HG03565 (cell line): ENCODE results near the gene RBM39.

Experiments used
- ATAC-seq: cut with Tn5 transposase; IDR thresholded peaks from one replicate; pipeline ENCODE4 v1.9.1; 2021; ENCODE audit warnings: mild to moderate bottlenecking, moderate library complexity; ENCODE audit not compliant: unreplicated experiment

RBM39 gene

DNA sequence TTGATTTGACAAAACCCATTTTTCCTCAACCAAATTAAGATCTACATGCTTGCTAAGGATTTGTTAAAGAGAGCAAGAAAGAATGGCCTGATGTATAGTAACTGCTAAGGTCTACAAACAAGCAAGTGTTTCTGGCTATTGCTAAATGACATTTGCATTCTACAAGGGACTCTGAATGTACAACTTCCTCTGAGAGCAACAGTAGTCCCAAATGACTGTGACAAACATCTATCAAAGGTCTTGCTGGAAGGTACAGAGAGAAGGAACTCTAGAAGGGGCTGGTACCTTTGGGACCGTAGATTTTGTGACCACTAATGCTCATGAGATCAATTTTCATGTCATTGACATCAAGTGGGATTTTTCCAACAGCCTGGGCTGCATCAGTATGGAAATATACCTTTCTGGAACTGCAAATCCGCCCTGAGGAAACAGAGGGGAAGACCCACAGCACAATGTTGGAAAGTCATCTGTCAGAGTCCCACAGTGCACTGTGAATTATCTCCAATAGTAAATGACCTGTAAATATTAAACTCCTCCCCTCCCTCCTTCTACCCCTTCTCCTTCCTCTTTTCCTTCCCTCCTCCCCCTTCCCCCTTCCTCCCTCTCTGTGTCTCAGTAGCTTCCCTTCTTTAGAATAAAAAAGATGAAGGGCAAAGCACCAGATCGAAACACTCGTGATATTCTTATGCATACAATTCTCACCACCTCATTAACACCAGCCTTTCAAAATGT, 61.4 kb downstream of the RBM39 start:
- ATAC-seq = no peak

DNA sequence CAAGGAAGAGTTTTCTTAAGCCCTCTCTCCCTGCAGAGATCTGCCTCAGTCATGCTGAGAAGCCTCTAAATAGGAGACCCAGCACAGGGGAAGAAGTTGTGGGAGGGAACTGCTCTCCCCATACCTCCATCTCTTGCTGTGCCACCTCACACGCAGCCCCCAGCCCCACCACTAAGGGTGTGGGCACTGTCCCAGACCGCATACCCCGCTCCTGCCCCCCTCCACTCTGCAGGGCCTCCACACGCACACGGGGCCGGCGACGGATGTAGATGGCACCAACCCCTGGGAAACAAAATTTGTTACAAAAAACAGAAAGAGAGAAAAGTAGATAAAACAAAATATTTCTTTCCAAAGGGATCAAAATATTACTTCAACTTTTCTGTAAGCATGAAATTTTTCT, 67.1 kb downstream of the RBM39 start:
- ATAC-seq = no peak

- no peak for ATAC-seq
These were observed 68.2 kb downstream of the RBM39 start for GRCh38 chr20:35673884-35674283.

GRCh38 chr20:35669681-35670080, 72.4 kb downstream of the RBM39 start:
- ATAC-seq = no peak

- no peak for ATAC-seq
These were observed 72.8 kb downstream of the RBM39 start for GRCh38 chr20:35669221-35669620.

DNA sequence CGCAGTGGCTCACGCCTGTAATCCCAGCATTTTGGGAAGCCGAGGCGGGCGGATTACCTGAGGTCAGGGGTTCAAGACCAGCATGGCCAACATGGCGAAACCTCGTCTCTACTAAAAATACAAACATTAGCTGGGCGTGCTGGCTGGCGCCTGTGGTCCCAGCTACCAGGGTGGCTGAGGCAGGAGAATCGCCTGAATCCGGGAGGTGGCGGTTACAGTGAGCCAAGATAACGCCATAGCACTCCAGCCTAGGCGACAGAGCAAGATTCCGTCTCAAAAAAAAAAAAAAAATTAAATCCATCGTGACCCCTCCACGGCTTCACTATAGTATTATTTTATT, 76.1 kb downstream of the RBM39 start:
- ATAC-seq = no peak

GRCh38 chr20:35664466-35665206, 77.4 kb downstream of the RBM39 start, which contains the start of the genes CPNE1 and RBM12:
CPNE1 (minus strand) TSS chr20:35664900; CDS start chr20:35632923, 31,977 bp downstream.
RBM12 (minus strand) TSS chr20:35664900; CDS start chr20:35655322, 9,578 bp downstream.
- peak; percentile 64 for ATAC-seq

DNA sequence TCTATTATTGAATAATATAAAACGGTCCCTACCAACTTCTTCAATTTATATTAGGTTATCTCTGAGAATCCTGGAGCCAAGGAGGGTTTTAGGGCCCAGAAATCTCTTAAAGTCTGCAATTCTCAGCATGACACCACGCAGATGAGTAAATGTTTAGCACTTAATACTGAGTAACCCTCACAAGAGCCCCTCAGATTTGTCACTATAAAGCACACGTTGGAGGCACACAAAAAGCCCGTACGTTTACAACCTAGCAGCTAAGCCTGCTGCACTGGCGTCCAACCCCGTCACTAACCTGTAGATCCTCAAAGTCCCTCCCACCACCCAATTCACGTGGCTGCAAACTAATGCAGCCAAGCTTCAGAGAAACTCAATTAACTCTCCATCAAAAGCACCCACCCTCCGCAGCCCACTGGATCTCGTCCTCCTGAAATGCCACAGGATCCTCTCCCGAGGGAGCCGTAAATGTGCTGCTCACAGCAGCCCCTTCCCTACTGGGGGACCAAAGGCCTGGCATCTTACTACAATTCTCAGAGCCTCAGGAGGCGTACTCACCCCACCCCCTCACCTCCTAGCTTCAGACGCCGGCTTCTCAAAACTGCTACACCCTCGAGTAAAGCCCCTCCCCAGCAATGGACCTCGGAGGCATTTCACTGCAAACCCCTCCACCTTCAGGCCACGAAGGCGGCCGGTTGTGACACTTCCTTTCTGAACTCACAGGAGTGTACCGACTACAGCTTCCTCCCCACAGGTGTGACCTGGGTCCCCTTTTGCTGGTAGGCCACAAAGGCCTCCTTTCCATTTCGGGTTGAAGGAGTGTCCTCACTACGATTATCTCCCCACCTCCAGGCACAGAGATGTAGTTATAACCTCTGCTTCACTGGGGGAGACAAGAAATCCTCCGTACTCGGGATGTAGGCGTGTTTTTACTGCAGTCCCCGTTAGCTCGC, 78.3 kb downstream of the RBM39 start:
- ATAC-seq = peak; percentile 26

DNA sequence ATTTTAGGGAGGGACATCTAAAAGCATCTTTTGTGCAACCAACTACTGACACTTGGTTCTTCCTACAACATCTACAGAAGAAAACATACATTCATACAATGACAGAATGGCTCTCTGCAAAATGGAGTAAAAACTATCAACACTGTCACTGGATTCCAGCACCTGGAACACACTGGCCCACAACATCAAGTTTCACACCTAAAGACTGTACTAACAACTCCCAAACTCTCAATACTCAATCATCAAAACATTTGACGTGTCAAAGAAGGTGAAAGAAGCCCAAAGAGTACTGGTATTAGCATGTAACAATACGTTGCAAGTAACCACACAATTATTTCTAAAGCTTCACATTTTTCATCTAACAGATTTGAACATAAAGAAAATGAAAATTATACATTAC, 79.5 kb downstream of the RBM39 start:
- no peak for ATAC-seq

DNA sequence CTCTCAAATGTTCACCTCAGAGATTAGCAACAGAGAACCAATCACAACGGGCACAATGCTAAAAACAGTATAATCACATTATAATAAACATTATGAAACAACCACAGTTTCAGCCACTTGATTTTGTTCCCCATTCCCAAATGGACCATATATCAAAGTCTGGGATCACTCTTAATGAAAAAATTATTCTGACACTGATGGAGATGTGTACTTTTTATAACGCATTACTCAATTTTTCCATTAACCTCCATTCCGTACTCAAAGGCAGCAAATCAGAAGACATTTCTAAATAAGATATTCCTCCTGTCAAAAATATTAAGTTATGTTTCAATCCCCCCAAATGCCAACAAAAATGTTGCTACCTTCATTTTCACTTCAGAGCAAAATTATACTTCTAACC, 80.2 kb downstream of the RBM39 start:
- ATAC-seq = no peak

GRCh38 chr20:35661053-35661452, 81.0 kb downstream of the RBM39 start:
- ATAC-seq = no peak

- ATAC-seq = no peak
These were observed 81.7 kb downstream of the RBM39 start for GRCh38 chr20:35660122-35660937.

DNA sequence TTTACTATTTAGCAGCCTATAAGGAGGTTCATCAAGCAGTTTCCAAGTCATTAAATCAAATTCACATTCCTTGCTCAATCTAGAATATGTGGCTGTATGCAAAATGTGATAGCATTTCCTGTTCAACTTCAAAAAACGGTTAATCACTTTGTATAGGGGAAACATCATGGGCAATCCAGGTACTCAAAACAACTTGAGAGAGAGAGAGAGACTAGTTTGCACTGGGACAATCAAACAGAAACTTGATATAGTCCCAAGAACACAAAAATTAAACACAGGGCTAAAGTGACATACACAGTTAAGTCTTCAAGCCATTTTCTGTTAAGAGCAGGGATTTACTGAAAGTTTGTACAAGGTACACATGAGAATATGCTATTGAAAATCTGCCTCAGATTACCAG, 84.8 kb downstream of the RBM39 start:
- ATAC-seq = no peak

DNA sequence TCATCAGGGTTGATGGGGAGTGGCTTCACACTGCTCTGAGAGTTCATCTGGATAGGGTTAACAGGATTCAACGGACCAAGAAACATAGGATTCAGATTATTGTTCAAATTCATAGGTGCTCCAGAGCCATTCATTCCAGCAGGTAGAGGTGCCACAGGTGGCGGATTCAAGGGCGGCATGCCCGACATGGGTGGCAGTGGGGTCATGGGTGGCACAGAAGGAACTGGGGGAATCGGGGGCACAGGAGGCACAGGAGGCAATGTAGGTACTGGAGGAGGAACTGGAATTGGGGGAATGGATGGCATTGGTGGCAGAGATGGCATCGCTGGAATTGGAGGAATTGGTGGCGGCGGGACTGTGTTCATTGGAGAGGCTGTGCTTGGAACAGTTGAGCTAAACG, 87.6 kb downstream of the RBM39 start:
- ATAC-seq = no peak

DNA sequence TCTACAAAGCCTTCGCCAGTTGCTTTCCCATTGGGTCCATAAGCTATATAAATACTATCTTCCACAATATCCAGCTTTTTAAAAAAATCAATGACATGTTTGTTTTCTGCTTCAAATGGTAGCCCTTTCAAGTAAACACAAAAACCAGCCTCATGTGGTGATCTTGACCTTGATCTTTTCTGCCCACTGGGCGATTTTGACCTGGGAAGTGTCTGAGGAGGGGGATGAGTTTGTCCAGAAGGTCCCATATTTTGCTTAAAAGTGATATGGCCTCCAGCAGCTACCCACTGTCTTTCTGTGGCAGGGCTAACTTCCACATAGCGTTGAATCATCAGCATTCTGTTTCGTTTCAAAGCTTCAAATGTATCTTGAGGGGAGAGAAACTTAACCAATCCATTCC, 88.2 kb downstream of the RBM39 start:
- no peak for ATAC-seq
